Activated CD4-positive, alpha-beta T cell treated with anti-CD3 and anti-CD28 coated beads for 36 hours (primary cell): ENCODE measurements around the gene SFXN5. TPM values are rescaled to one million over a fixed set of nuclear protein-coding genes. Genes with fewer than 3 reads are reported as not detected.
"Not testable (repeated sequence)": the region's sequence is repeated elsewhere in the genome, so short reads cannot be mapped to it uniquely, and the experiment has no call there.

Experiments used
- ATAC-seq: fragments of 200-7000 bp; cut with Tn5 transposase; one replicate; pipeline ENCODE4 v1.10.0; 2021; ENCODE audit warnings: mild to moderate bottlenecking, moderate library complexity
- CTCF ChIA-PET: fragments of 350-600 bp; sonication (Branson Sonifier 250); formaldehyde crosslinking; loops from one replicate; lab custom pipeline; 2021; ENCODE audit warnings: antibody characterized with exemption; lab: Charles Lee
- POLR2A ChIA-PET: fragments of 350-600 bp; sonication (Branson Sonifier 250); formaldehyde crosslinking; loops from one replicate; lab custom pipeline; 2021; ENCODE audit warnings: antibody characterized with exemption, inconsistent platforms; lab: Charles Lee
- DNase-seq: peaks from one replicate; pipeline ENCODE4 v3.0.0-alpha.2; 2020
- H3K27ac Mint-ChIP-seq: one replicate; pipeline ENCODE4 v1.8.0; 2021; ENCODE audit warnings: mixed read lengths
- H3K27me3 Mint-ChIP-seq: one replicate; pipeline ENCODE4 v1.8.0; 2021; ENCODE audit warnings: mixed read lengths
- H3K36me3 Mint-ChIP-seq: one replicate; pipeline ENCODE4 v1.8.0; 2021; ENCODE audit warnings: low read depth, mixed read lengths
- H3K4me1 Mint-ChIP-seq: one replicate; pipeline ENCODE4 v1.8.0; 2021; ENCODE audit warnings: mixed read lengths
- H3K4me3 Mint-ChIP-seq: one replicate; pipeline ENCODE4 v1.8.0; 2021; ENCODE audit warnings: mild to moderate bottlenecking, moderate library complexity, mixed read lengths
- H3K9me3 Mint-ChIP-seq: one replicate; pipeline ENCODE4 v1.8.0; 2021; ENCODE audit warnings: low read depth, mixed read lengths
- intact Hi-C, 2 experiments: fragments of 100-400 bp; cut with DNase I in 1 of 2; cut with micrococcal nuclease in 1 of 2; formaldehyde crosslinking; loops; one replicate each; pipeline versions ENCODE4 v1.14.2 to v1.15.1; 2022 to 2024; cut with DNase I, micrococcal nuclease
- total RNA-seq, 2 experiments: library from RNA; stranded (reverse); gene quantifications; one replicate each; pipeline ENCODE4 v1.2.3, GENCODE V29; 2021

The SFXN5 gene
- total RNA-seq, 2 experiments from 2014 or later: 4.5 to 6.2 TPM

- Mint-ChIP-seq H3K9me3 (no peaks in the 10 kb centered on the region), H3K4me3 (no peak overlapping the region), H3K27ac (no peak overlapping the region), H3K4me1 (peaks cover 22% of the 10 kb centered on the region), H3K36me3 (no peaks in the 10 kb centered on the region), H3K27me3 (peaks cover 65% of the 10 kb centered on the region)
- CTCF ChIA-PET: no interaction called here
- intact Hi-C loops: no loop called here
- ATAC-seq (no peak), DNase-seq (no peak)
- POLR2A ChIA-PET: no interaction called here
These were observed 157.9 kb downstream of the SFXN5 start for GRCh38 chr2:72913486-72914205.

GRCh38 chr2:72911256-72911655, 160.3 kb downstream of the SFXN5 start:
- ChIA-PET POLR2A (no interaction called here), CTCF (no interaction called here)
- no peak for ATAC-seq
- Mint-ChIP-seq H3K27me3 (peaks cover 63% of the 10 kb centered on the region), H3K27ac (no peak overlapping the region), H3K9me3 (no peaks in the 10 kb centered on the region), H3K4me1 (peaks cover 11% of the 10 kb centered on the region), H3K36me3 (no peaks in the 10 kb centered on the region), H3K4me3 (no peak overlapping the region)
- DNase-seq: no peak
- intact Hi-C loops: no loop called here

- Mint-ChIP-seq H3K27me3 (peaks cover 48% of the 10 kb centered on the region), H3K4me1 (no peaks in the 10 kb centered on the region), H3K27ac (no peak overlapping the region), H3K4me3 (no peak overlapping the region), H3K36me3 (no peaks in the 10 kb centered on the region), H3K9me3 (no peaks in the 10 kb centered on the region)
- no peak for ATAC-seq
- ChIA-PET CTCF (interaction anchor here (0.6 kb wide), 1 partner anchor 318 kb away, joined by 3 read pairs; no protein-coding TSS in a partner anchor), POLR2A (no interaction called here)
- intact Hi-C loops: no loop called here
- no peak for DNase-seq
These were observed 162.8 kb downstream of the SFXN5 start for GRCh38 chr2:72908741-72909140.

GRCh38 chr2:72907369-72907768, 164.1 kb downstream of the SFXN5 start:
- POLR2A ChIA-PET: interaction anchor here (0.6 kb wide), 1 partner anchor 623 kb away, joined by 3 read pairs; no protein-coding TSS in a partner anchor
- H3K36me3 Mint-ChIP-seq, ATAC-seq, DNase-seq, H3K27ac Mint-ChIP-seq, H3K9me3 Mint-ChIP-seq, H3K4me3 Mint-ChIP-seq, intact Hi-C loops, H3K4me1 Mint-ChIP-seq: not testable (repeated sequence)
- CTCF ChIA-PET: interaction anchor here (0.7 to 1.6 kb wide), 3 partner anchors 14 to 67 kb away, joined by 3 to 5 read pairs (median 5); no protein-coding TSS in a partner anchor
- H3K27me3 Mint-ChIP-seq: peaks cover 43% of the 10 kb centered on the region

- CTCF ChIA-PET: interaction anchor here (1.9 kb wide), 1 partner anchor 276 kb away, joined by 6 read pairs; no protein-coding TSS in a partner anchor
- Mint-ChIP-seq H3K4me1 (no peaks in the 10 kb centered on the region), H3K27me3 (peaks cover 33% of the 10 kb centered on the region), H3K9me3 (no peaks in the 10 kb centered on the region), H3K27ac (no peak overlapping the region), H3K36me3 (no peaks in the 10 kb centered on the region), H3K4me3 (no peak overlapping the region)
- POLR2A ChIA-PET: no interaction called here
- no peak for DNase-seq
- ATAC-seq: no peak
- intact Hi-C loops: no loop called here
These were observed 170.1 kb downstream of the SFXN5 start for GRCh38 chr2:72901426-72901825.

GRCh38 chr2:72900191-72900825, 171.2 kb downstream of the SFXN5 start:
- no peak overlapping the region for H3K4me3 Mint-ChIP-seq
- no peaks in the 10 kb centered on the region for H3K36me3 Mint-ChIP-seq
- DNase-seq: no peak
- H3K4me1 Mint-ChIP-seq: no peaks in the 10 kb centered on the region
- ChIA-PET CTCF (no interaction called here), POLR2A (no interaction called here)
- H3K9me3 Mint-ChIP-seq: no peaks in the 10 kb centered on the region
- ATAC-seq: no peak
- no peak overlapping the region for H3K27ac Mint-ChIP-seq
- intact Hi-C loops: no loop called here
- peaks cover 31% of the 10 kb centered on the region for H3K27me3 Mint-ChIP-seq

- ATAC-seq (no peak), DNase-seq (no peak)
- Mint-ChIP-seq H3K9me3 (no peaks in the 10 kb centered on the region), H3K27ac (no peak overlapping the region), H3K4me1 (no peaks in the 10 kb centered on the region), H3K27me3 (peaks cover 40% of the 10 kb centered on the region), H3K4me3 (no peak overlapping the region), H3K36me3 (no peaks in the 10 kb centered on the region)
- POLR2A ChIA-PET: interaction anchor here (0.7 kb wide), 1 partner anchor 1787 kb away, joined by 3 read pairs; no protein-coding TSS in a partner anchor
- CTCF ChIA-PET: interaction anchor here (0.9 to 1.4 kb wide), 7 partner anchors 11 to 279 kb away, joined by 3 to 6 read pairs (median 3); partner anchors contain the start of gene SPR
- intact Hi-C loops: no loop called here
These were observed 173.0 kb downstream of the SFXN5 start for GRCh38 chr2:72898585-72898906.

GRCh38 chr2:72897785-72898584, 173.5 kb downstream of the SFXN5 start:
- Mint-ChIP-seq H3K9me3 (no peaks in the 10 kb centered on the region), H3K27me3 (peaks cover 40% of the 10 kb centered on the region), H3K4me1 (no peaks in the 10 kb centered on the region), H3K36me3 (no peaks in the 10 kb centered on the region), H3K4me3 (no peak overlapping the region), H3K27ac (no peak overlapping the region)
- intact Hi-C loops: no loop called here
- ChIA-PET CTCF (interaction anchor here (0.6 to 1.4 kb wide), 8 partner anchors 10 to 280 kb away, joined by 3 to 6 read pairs (median 3); partner anchors contain the start of gene SPR), POLR2A (interaction anchor here (0.6 kb wide), 1 partner anchor 230 kb away, joined by 5 read pairs; no protein-coding TSS in a partner anchor)
- ATAC-seq (no peak), DNase-seq (no peak)

- H3K4me1 Mint-ChIP-seq: no peaks in the 10 kb centered on the region
- no peak for DNase-seq
- intact Hi-C loops: no loop called here
- ATAC-seq: no peak
- peaks cover 40% of the 10 kb centered on the region for H3K27me3 Mint-ChIP-seq
- ChIA-PET CTCF (interaction anchor here (2.1 kb wide), 1 partner anchor 10 kb away, joined by 15 read pairs; the partner anchor contains the start of gene SPR), POLR2A (no interaction called here)
- H3K4me3 Mint-ChIP-seq: no peak overlapping the region
- no peaks in the 10 kb centered on the region for H3K9me3 Mint-ChIP-seq
- H3K36me3 Mint-ChIP-seq: peaks cover 8% of the 10 kb centered on the region
- no peak overlapping the region for H3K27ac Mint-ChIP-seq
These were observed 175.1 kb downstream of the SFXN5 start for GRCh38 chr2:72896446-72896845.

- CTCF ChIA-PET: interaction anchor here (0.6 to 2.1 kb wide), 4 partner anchors 9 to 571 kb away, joined by 3 to 15 read pairs (median 4); partner anchors contain the start of gene SPR
- no peak overlapping the region for H3K27ac Mint-ChIP-seq
- no peak for ATAC-seq
These were observed 175.7 kb downstream of the SFXN5 start for GRCh38 chr2:72895759-72896281.

GRCh38 chr2:72895154-72895553, 176.4 kb downstream of the SFXN5 start:
- ChIA-PET CTCF (interaction anchor here (0.6 to 3.5 kb wide), 5 partner anchors 8 to 570 kb away, joined by 3 to 27 read pairs (median 6); partner anchors contain the start of genes EMX1 and SPR), POLR2A (no interaction called here)
- H3K4me3 Mint-ChIP-seq: no peak overlapping the region
- intact Hi-C loops: no loop called here
- H3K4me1 Mint-ChIP-seq: no peaks in the 10 kb centered on the region
- peaks cover 11% of the 10 kb centered on the region for H3K36me3 Mint-ChIP-seq
- DNase-seq: no peak
- no peak for ATAC-seq
- no peaks in the 10 kb centered on the region for H3K9me3 Mint-ChIP-seq
- H3K27ac Mint-ChIP-seq: no peak overlapping the region
- peaks cover 35% of the 10 kb centered on the region for H3K27me3 Mint-ChIP-seq

More at GRCh38 chr2:72895759-72896281, 175.7 kb downstream of the SFXN5 start:
- Mint-ChIP-seq H3K36me3 (peaks cover 8% of the 10 kb centered on the region), H3K4me3 (no peak overlapping the region), H3K27me3 (peaks cover 37% of the 10 kb centered on the region), H3K4me1 (no peaks in the 10 kb centered on the region), H3K9me3 (no peaks in the 10 kb centered on the region)
- intact Hi-C loops: no loop called here
- POLR2A ChIA-PET: no interaction called here
- no peak for DNase-seq
